ENCODE data around the gene CPE.

Gene CPE

DNA sequence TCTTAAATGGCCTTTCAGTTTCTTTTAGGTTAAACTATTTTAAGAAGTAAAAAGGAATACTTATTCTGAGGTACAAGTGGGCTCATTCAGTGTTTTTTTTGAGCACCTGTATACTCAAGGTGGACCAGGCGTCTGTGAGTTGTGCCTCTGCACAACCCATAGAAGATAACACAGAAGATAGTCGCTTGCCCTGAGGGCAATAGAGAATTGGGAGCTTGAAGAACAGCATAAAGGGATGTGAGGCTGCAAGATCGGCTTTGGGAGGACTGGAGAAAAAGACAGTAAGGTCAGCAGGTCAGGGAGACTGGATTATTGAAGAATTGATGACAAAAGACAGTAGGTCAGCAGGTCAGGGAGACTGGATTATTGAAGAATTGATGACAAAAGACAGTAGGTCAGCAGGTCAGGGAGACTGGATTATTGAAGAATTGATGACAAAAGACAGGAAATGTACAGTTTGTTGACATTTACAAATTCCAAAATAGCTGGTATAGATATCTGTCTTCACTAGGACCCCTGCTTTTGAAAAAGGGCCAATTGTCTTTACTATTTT lies 3.1 kb downstream of the CPE start:
- Mint-ChIP-seq H3K36me3 (ENCODE audit: low read depth) (no peaks in the 10 kb centered on the region), H3K27ac (no peak overlapping the region), H3K9me3 (no peaks in the 10 kb centered on the region), H3K4me3 (no peak overlapping the region), H3K4me1 (no peaks in the 10 kb centered on the region), H3K27me3 (peaks cover 51% of the 10 kb centered on the region)
- ATAC-seq: no peak
- DNase-seq: no peak

GRCh38 chr4:165382640-165383039 lies 3.8 kb downstream of the CPE start:
- Mint-ChIP-seq H3K9me3 (no peaks in the 10 kb centered on the region), H3K4me1 (no peaks in the 10 kb centered on the region), H3K4me3 (no peak overlapping the region), H3K36me3 (ENCODE audit: low read depth) (no peaks in the 10 kb centered on the region), H3K27me3 (peaks cover 43% of the 10 kb centered on the region), H3K27ac (no peak overlapping the region)
- ATAC-seq (no peak), DNase-seq (no peak)

DNA sequence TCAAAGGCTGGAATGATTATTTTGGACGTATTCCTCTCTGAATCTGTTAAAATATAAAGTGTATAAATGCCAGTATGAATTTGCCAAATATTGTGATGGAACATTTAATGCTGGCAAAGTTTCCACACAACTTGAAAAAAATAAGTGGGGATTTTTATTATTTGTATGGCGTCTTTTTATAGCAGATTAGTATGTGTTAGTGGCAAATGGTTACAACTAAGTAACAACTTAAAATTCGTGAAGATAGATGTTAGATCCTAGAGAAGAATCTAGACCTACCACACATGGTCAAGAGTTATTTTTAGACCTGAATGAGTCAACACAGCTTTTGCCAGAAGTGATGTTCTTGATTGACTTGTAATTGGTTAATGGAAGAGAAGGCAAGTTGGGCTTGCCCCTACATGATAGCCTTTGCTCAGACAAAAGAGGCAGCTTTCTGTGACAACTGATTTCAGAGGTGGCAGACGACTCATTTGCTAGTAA lies 4.8 kb downstream of the CPE start:
- Mint-ChIP-seq H3K9me3 (no peaks in the 10 kb centered on the region), H3K4me3 (no peak overlapping the region), H3K27me3 (peaks cover 37% of the 10 kb centered on the region), H3K27ac (no peak overlapping the region), H3K36me3 (ENCODE audit: low read depth) (no peaks in the 10 kb centered on the region), H3K4me1 (no peaks in the 10 kb centered on the region)
- no peak for DNase-seq
- no peak for ATAC-seq

DNA sequence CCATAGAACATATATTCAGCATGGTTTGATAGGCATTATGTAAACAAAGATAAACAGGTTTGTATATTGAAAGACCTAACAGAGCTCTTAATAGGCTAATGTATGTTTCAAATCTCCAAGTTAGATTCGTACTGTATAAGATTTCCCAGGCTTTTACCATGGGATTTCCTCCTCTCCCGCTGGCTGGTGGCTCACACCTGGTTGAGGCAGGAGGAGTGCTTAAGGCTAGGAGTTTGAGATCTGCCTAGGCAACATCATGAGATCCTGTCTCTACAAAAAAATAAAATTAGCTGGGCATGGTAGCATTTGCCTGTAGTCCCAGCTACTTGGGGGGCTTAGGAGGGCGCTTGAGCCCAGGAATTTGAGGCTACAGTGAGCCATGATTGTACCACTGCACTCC lies 5.4 kb downstream of the CPE start:
- Mint-ChIP-seq H3K27me3 (peaks cover 34% of the 10 kb centered on the region), H3K27ac (no peak overlapping the region), H3K9me3 (no peaks in the 10 kb centered on the region), H3K4me1 (no peaks in the 10 kb centered on the region), H3K4me3 (no peak overlapping the region), H3K36me3 (ENCODE audit: low read depth) (no peaks in the 10 kb centered on the region)
- no peak for ATAC-seq
- no peak for DNase-seq

DNA sequence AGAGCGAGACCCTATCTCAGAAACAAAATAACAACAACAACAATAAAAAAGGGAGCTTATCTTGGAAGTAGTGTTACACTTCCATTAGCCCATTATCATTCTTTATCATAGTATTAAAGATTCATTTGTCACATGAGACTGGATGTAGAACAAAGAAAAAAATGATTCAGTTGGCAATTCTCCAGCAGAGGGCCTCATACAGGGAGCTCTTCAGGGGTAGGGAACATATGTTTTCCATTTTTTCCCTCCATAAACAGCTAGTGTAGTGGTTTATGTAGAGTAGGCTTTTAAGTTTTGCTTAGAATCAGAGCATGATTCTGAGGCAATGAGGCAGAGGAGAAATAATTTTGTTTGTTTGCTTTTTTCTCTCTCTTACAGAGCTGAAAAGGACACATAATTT lies 5.8 kb downstream of the CPE start:
- H3K27me3 Mint-ChIP-seq: peaks cover 34% of the 10 kb centered on the region
- no peaks in the 10 kb centered on the region for H3K4me1 Mint-ChIP-seq
- ATAC-seq: no peak
- no peak overlapping the region for H3K4me3 Mint-ChIP-seq
- no peaks in the 10 kb centered on the region for H3K9me3 Mint-ChIP-seq
- H3K36me3 Mint-ChIP-seq (ENCODE audit: low read depth): no peaks in the 10 kb centered on the region
- DNase-seq: no peak
- no peak overlapping the region for H3K27ac Mint-ChIP-seq

DNA sequence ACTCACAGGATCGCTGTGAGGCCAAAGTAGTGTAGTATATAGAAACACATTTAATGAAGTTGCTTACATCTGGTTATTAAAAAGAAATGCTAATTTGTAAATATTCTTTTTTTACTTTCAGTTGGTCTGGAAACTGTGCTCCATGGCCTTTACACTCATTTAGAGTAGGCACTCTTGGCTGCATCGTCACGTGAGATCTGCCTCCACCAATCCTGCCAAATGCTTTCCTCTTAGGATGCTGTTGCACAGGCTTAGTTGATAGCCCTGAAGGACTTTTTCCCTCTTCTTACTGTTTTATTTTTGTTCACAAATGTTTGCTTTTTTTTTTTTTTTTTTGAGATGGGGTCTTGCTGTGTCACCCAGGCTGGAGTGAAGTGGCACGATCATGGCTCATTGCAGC lies 6.3 kb downstream of the CPE start:
- peaks cover 32% of the 10 kb centered on the region for H3K27me3 Mint-ChIP-seq
- ATAC-seq: no peak
- H3K4me1 Mint-ChIP-seq: no peaks in the 10 kb centered on the region
- no peak overlapping the region for H3K4me3 Mint-ChIP-seq
- H3K36me3 Mint-ChIP-seq (ENCODE audit: low read depth): no peaks in the 10 kb centered on the region
- no peak for DNase-seq
- H3K27ac Mint-ChIP-seq: no peak overlapping the region
- H3K9me3 Mint-ChIP-seq: no peaks in the 10 kb centered on the region

DNA sequence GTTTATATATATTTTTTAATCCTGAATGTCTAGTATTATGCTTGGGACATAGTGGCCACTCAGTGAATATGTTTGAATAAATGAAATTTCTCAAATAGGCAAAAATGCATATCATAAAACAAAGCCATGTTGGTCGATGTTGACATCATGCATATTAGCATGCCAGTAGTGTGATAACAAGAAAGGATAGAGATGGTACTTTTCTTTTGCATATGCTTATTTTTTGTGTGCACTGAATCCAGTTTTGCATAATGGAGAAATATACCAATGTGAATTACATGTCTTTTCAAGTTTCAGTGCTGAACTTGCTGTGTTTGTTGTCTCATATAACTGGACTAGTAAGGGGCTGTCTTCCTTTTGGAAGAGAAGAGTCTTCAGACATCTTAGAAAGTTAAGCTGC lies 7.5 kb downstream of the CPE start:
- no peaks in the 10 kb centered on the region for H3K9me3 Mint-ChIP-seq
- ATAC-seq (no peak), DNase-seq (no peak)
- H3K27me3 Mint-ChIP-seq: peaks cover 24% of the 10 kb centered on the region
- no peak overlapping the region for H3K4me3 Mint-ChIP-seq
- no peak overlapping the region for H3K27ac Mint-ChIP-seq
- no peaks in the 10 kb centered on the region for H3K36me3 Mint-ChIP-seq (ENCODE audit: low read depth)
- H3K4me1 Mint-ChIP-seq: no peaks in the 10 kb centered on the region

DNA sequence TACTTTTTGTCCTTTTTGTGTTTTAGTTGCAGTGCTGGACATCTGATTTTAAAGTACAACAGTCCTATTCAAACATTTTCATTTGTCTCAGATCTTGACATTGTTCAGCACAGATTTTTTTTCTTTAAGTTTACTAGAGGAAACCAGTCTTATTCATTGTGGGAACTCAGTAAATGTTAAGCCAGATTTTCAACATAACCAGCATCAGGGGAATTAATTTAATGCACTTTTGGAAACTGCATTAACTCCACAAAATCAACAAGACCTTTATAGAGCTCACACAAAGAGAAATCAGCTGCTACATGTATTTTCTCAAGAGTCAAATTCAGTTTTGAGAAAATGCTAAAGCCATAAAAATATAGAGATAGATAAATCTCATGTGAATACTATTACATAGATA lies 9.9 kb downstream of the CPE start:
- DNase-seq: no peak
- no peaks in the 10 kb centered on the region for H3K9me3 Mint-ChIP-seq
- no peaks in the 10 kb centered on the region for H3K36me3 Mint-ChIP-seq (ENCODE audit: low read depth)
- no peaks in the 10 kb centered on the region for H3K4me1 Mint-ChIP-seq
- H3K4me3 Mint-ChIP-seq: no peak overlapping the region
- H3K27ac Mint-ChIP-seq: no peak overlapping the region
- H3K27me3 Mint-ChIP-seq: peaks cover 12% of the 10 kb centered on the region
- ATAC-seq: no peak

GRCh38 chr4:165393051-165393450 lies 14.2 kb downstream of the CPE start:
- DNase-seq (no peak), ATAC-seq (no peak)
- Mint-ChIP-seq H3K4me1 (no peaks in the 10 kb centered on the region), H3K27me3 (peaks cover 4% of the 10 kb centered on the region), H3K36me3 (ENCODE audit: low read depth) (no peaks in the 10 kb centered on the region), H3K9me3 (no peaks in the 10 kb centered on the region), H3K27ac (no peak overlapping the region), H3K4me3 (no peak overlapping the region)

- DNase-seq (no peak), ATAC-seq (no peak)
- H3K9me3 Mint-ChIP-seq: no peaks in the 10 kb centered on the region
Observed at GRCh38 chr4:165393704-165394103, 14.9 kb downstream of the CPE start.

DNA sequence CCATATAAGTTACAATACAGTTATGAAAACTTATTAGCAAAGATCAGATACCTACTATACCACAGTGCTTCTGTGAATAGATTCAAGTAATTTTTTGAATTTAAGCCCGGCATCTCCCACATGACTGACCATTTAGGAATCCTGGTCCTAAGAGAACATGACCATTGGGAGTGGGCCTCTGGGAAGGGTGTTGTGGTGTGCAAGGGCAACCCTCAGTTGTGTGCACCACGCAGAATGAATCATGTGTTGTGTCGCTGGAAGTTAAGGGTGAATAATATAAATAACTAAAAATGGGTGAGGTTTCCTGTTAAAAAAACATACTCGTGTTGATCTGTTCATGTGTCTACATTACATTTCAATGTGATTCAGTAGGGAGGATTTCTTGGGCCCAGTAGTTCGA lies 15.5 kb downstream of the CPE start:
- no peak for DNase-seq
- no peaks in the 10 kb centered on the region for H3K36me3 Mint-ChIP-seq (ENCODE audit: low read depth)
- no peaks in the 10 kb centered on the region for H3K9me3 Mint-ChIP-seq
- no peaks in the 10 kb centered on the region for H3K4me1 Mint-ChIP-seq
- peaks cover 4% of the 10 kb centered on the region for H3K27me3 Mint-ChIP-seq
- no peak overlapping the region for H3K4me3 Mint-ChIP-seq
- H3K27ac Mint-ChIP-seq: no peak overlapping the region
- no peak for ATAC-seq

More at GRCh38 chr4:165393704-165394103, 14.9 kb downstream of the CPE start:
- Mint-ChIP-seq H3K27me3 (peaks cover 4% of the 10 kb centered on the region), H3K4me3 (no peak overlapping the region), H3K36me3 (ENCODE audit: low read depth) (no peaks in the 10 kb centered on the region), H3K27ac (no peak overlapping the region), H3K4me1 (no peaks in the 10 kb centered on the region)

DNA sequence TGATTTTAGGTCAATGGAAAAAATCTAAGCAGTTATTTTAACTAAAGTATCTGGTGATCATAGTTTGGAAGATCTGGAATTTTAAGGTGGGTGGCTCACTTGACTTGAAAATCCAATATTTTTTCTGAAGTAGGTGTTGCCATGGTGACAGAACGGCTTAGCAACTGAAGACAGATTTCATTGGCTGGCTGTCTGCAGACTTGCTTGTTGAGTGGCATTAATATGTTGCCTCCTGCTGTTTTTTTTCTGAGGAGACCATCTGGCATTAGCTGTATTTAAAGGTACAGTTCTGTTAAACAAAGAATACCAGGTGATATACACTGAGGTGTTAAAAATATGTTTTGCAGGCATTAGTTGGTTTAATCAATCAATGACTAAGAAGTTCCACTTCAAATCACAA lies 19.8 kb downstream of the CPE start:
- DNase-seq (no peak), ATAC-seq (no peak)
- H3K9me3 Mint-ChIP-seq: no peaks in the 10 kb centered on the region
- H3K4me1 Mint-ChIP-seq: no peaks in the 10 kb centered on the region
- no peaks in the 10 kb centered on the region for H3K27me3 Mint-ChIP-seq
- H3K36me3 Mint-ChIP-seq (ENCODE audit: low read depth): no peaks in the 10 kb centered on the region
- no peak overlapping the region for H3K4me3 Mint-ChIP-seq
- no peak overlapping the region for H3K27ac Mint-ChIP-seq

DNA sequence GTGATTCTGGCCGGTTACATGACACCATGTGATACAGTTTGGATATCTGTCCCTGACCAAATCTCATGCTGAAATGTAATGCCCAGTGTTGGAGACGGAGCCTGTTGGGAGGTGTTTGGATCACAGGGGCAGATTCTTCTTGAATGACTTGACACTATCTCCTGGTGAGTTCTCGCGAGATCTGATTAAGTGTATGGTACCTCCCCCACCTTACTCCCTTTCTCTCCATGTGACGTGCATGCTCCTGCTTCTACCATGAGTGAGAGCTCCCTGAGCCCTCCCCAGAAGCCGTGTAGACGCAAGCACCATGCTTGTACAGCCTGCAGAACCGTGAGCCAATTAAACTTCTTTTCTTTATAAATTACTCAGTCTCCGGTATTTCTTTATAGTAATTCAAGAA lies 23.6 kb downstream of the CPE start:
- no peaks in the 10 kb centered on the region for H3K4me1 Mint-ChIP-seq

DNA sequence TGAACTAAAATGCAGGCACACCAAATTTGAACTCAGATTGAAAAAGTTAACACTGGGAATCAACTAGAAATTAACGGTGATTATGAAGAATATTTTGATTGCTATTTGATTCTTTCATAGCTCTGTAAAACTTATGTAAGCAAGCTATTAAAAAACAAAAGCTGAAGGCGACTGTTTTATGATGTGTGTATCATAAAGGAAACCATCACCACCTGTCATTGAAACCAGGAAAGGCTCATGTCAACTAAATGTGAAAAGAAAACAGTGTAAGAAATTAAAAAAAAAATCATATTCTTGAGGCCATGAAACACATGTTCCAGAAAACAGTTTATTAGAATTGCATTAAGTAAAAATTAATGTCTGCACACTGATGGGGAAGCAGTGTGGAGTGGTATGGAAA lies 24.2 kb downstream of the CPE start:
- DNase-seq (no peak), ATAC-seq (no peak)
- Mint-ChIP-seq H3K4me1 (no peaks in the 10 kb centered on the region), H3K27me3 (peaks cover 1% of the 10 kb centered on the region), H3K9me3 (no peaks in the 10 kb centered on the region), H3K4me3 (no peak overlapping the region), H3K36me3 (ENCODE audit: low read depth) (no peaks in the 10 kb centered on the region), H3K27ac (no peak overlapping the region)

More for the DNA sequence above, 23.6 kb downstream of the CPE start:
- ATAC-seq: no peak
- Mint-ChIP-seq H3K27ac (no peak overlapping the region), H3K9me3 (no peaks in the 10 kb centered on the region), H3K27me3 (no peaks in the 10 kb centered on the region), H3K4me3 (no peak overlapping the region), H3K36me3 (ENCODE audit: low read depth) (no peaks in the 10 kb centered on the region)
- no peak for DNase-seq

DNA sequence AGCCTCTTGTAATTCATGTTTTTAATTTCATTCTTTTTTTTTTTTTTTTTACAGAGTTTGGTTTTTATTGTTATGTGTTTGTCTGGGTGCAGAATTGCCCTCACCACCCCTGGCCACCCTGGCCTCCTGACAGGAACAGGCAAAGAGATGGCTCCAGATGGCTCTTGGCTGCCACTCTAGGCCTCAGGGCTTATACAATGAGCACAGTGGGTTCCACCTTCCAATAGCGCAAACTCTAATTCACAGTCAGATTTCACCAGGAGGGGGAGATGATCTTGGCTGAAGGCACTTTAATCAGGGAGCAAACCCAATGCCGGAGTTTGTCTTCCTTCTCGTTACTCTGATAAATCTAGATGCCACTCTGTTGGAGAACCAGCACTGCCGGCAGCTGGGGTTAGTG lies 24.8 kb downstream of the CPE start:
- H3K36me3 Mint-ChIP-seq (ENCODE audit: low read depth): no peaks in the 10 kb centered on the region
- no peak overlapping the region for H3K4me3 Mint-ChIP-seq
- no peaks in the 10 kb centered on the region for H3K4me1 Mint-ChIP-seq
- no peak overlapping the region for H3K27ac Mint-ChIP-seq
- H3K27me3 Mint-ChIP-seq: peaks cover 1% of the 10 kb centered on the region
- DNase-seq (no peak), ATAC-seq (no peak)
- H3K9me3 Mint-ChIP-seq: no peaks in the 10 kb centered on the region

- H3K4me1 Mint-ChIP-seq: no peaks in the 10 kb centered on the region
- no peaks in the 10 kb centered on the region for H3K9me3 Mint-ChIP-seq
- no peaks in the 10 kb centered on the region for H3K36me3 Mint-ChIP-seq (ENCODE audit: low read depth)
- no peak for DNase-seq
- ATAC-seq: no peak
- no peak overlapping the region for H3K27ac Mint-ChIP-seq
- H3K4me3 Mint-ChIP-seq: no peak overlapping the region
- peaks cover 3% of the 10 kb centered on the region for H3K27me3 Mint-ChIP-seq
Observed at GRCh38 chr4:165404080-165404479, 25.3 kb downstream of the CPE start.

Measured in activated naive CD8-positive, alpha-beta T cell treated with anti-CD3 and anti-CD28 coated beads, Interleukin-2, amount 50 U/mL, for 24 hours (primary cell).